SU-DHL-6 (cell line): Measurements from ENCODE around the gene ING4.
A peak's percentile ranks its signal among the peaks of the same experiment; 100 is the strongest.

Source experiments
- H2AFZ ChIP-seq: fragments of 200-600 bp; sonication (generic); 2 replicates; pipeline ENCODE4 v1.6.1; 2014; ENCODE audit warnings: low read depth, mild to moderate bottlenecking, moderate library complexity, mixed read lengths, antibody characterized with exemption, low read length; ENCODE audit not compliant: severe bottlenecking
- H3F3A ChIP-seq: fragments of 200-600 bp; shearing (Covaris generic); 2 replicates; pipeline ENCODE4 v1.6.0; 2016; ENCODE audit warnings: antibody characterized with exemption, mild to moderate bottlenecking; ENCODE audit not compliant: insufficient read depth
- H3K27ac ChIP-seq: fragments of 200-600 bp; sonication (generic); 2 replicates; pipeline ENCODE4 v1.5.1; 2016; ENCODE audit warnings: low read depth, mild to moderate bottlenecking, low read length, moderate library complexity, mixed read lengths
- H3K27me3 ChIP-seq: fragments of 200-600 bp; sonication (generic), shearing (Covaris generic); 2 replicates; pipeline ENCODE4 v1.6.0; 2014; ENCODE audit warnings: mild to moderate bottlenecking, low read length
- H3K36me3 ChIP-seq: fragments of 200-600 bp; sonication (generic); 2 replicates; pipeline ENCODE4 v1.6.1; 2014; ENCODE audit warnings: mild to moderate bottlenecking, low read length, mixed read lengths
- H3K4me2 ChIP-seq: fragments of 300-600, 200-600 bp; shearing (Covaris generic), sonication (generic); 2 replicates; pipeline ENCODE4 v1.6.0; 2014; ENCODE audit warnings: low read length, low read depth, mild to moderate bottlenecking; ENCODE audit not compliant: poor library complexity, severe bottlenecking
- H3K4me3 ChIP-seq: fragments of 200-600 bp; sonication (generic); 2 replicates; pipeline ENCODE4 v1.5.1; 2014; ENCODE audit warnings: antibody characterized with exemption, low read length, mild to moderate bottlenecking, mixed read lengths; ENCODE audit not compliant: insufficient read depth, poor library complexity, severe bottlenecking
- H3K79me2 ChIP-seq: fragments of 200-600 bp; sonication (generic); 2 replicates; pipeline ENCODE4 v1.6.1; 2014; ENCODE audit warnings: mild to moderate bottlenecking, low read length, moderate library complexity; ENCODE audit not compliant: insufficient read depth
- H3K9ac ChIP-seq: fragments of 200-600 bp; sonication (generic); 2 replicates; pipeline ENCODE4 v1.7.0; 2014; ENCODE audit warnings: mild to moderate bottlenecking, low read length
- H3K9me2 ChIP-seq: fragments of 200-600 bp; sonication (generic); replicated peaks from 2 replicates; pipeline ENCODE4 v1.6.1; 2014; ENCODE audit warnings: low read length; ENCODE audit not compliant: insufficient read depth
- H3K9me3 ChIP-seq: fragments of 200-600 bp; sonication (generic); 2 replicates; pipeline ENCODE4 v1.6.1; 2014; ENCODE audit warnings: low read length, mixed read lengths; ENCODE audit not compliant: insufficient read depth
- H4K20me1 ChIP-seq: fragments of 200-600 bp; sonication (generic); 2 replicates; pipeline ENCODE4 v1.6.1; 2014; ENCODE audit warnings: low read depth, mild to moderate bottlenecking, antibody characterized with exemption, low read length, moderate library complexity, mixed read lengths
- EZH2phosphoT487 ChIP-seq: fragments of 200-600 bp; sonication (generic), shearing (Covaris generic); conservative IDR thresholded peaks from 2 replicates; pipeline ENCODE4 v1.6.1; 2018; ENCODE audit warnings: mild to moderate bottlenecking, antibody characterized with exemption, low read length, moderate library complexity, mixed read lengths
- TF ChIP-seq, protein P1 (sequence below): fragments of 200-600 bp; sonication (generic); IDR thresholded peaks from one replicate; pipeline ENCODE4 v1.5.1; 2017; ENCODE audit warnings: antibody characterized with exemption, mild to moderate bottlenecking, low read length, moderate library complexity; ENCODE audit not compliant: insufficient read depth, poor library complexity, severe bottlenecking

ING4 gene

DNA sequence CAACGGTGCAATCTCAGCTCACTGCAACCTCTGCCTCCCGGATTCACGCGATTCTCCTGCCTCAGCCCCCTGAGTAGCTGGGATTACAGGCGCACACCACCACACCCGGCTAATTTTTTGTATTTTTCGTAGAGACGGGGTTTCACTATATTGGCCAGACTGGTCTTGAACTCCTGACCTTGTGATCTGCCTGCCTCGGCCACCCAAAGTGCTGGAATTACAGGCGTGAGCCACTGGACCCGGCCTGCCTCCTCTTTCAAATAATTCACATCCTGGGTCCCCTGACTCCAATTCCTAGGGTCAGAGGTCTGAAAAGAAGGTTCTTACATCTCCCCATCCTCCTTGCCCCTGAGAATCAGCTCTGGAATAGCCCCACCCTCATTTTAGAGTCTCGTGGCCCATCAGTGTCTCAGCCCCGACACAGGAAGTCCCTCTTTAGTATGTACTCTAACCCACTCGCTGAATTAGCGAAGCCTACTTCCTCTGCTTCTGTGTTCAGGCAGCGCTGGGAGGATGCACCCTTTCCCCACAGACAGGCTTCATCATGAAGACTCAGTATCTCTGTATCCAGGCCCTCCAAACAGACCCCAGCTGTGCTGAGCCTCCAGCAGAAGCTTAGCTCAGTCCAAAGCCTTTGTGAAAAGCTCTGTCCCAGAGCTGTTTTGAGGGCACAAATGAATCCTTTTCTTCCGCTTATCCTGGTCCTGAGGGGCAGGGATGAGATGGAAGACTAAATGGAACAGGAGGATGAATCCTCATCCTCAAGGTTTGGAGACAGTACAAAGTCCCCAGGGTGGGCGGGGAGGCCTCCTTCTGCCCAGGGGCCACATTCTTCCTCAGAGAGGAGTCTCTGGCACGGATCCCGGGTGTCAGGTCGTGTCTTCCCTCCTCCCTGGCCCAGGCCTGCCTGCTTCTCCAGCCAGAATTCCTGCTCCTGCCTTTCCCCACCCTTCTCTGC lies 30.6 kb downstream of the ING4 start:
- no peaks in the 10 kb centered on the region for H4K20me1 ChIP-seq
- no peaks in the 10 kb centered on the region for H3K9me2 ChIP-seq
- peak overlapping the region; percentile 72 for H3K9ac ChIP-seq
- H3K27me3 ChIP-seq, result no peaks in the 10 kb centered on the region
- peak overlapping the region; percentile 79 for H3K4me2 ChIP-seq
- H3K27ac ChIP-seq, result peak overlapping the region; percentile 91
- H3F3A ChIP-seq, result peaks cover 11% of the 10 kb centered on the region
- TF ChIP-seq EZH2phosphoT487, result no peak
- TF ChIP-seq, protein P1, sequence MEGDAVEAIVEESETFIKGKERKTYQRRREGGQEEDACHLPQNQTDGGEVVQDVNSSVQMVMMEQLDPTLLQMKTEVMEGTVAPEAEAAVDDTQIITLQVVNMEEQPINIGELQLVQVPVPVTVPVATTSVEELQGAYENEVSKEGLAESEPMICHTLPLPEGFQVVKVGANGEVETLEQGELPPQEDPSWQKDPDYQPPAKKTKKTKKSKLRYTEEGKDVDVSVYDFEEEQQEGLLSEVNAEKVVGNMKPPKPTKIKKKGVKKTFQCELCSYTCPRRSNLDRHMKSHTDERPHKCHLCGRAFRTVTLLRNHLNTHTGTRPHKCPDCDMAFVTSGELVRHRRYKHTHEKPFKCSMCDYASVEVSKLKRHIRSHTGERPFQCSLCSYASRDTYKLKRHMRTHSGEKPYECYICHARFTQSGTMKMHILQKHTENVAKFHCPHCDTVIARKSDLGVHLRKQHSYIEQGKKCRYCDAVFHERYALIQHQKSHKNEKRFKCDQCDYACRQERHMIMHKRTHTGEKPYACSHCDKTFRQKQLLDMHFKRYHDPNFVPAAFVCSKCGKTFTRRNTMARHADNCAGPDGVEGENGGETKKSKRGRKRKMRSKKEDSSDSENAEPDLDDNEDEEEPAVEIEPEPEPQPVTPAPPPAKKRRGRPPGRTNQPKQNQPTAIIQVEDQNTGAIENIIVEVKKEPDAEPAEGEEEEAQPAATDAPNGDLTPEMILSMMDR, result no peak
- H3K79me2 ChIP-seq, result peaks cover 9% of the 10 kb centered on the region; the same call in 1 of the 2 replicates
- H3K4me3 ChIP-seq, result peak overlapping the region; percentile 53
- no peaks in the 10 kb centered on the region for H3K9me3 ChIP-seq
- no peaks in the 10 kb centered on the region for H3K36me3 ChIP-seq
- no peak overlapping the region for H2AFZ ChIP-seq

DNA sequence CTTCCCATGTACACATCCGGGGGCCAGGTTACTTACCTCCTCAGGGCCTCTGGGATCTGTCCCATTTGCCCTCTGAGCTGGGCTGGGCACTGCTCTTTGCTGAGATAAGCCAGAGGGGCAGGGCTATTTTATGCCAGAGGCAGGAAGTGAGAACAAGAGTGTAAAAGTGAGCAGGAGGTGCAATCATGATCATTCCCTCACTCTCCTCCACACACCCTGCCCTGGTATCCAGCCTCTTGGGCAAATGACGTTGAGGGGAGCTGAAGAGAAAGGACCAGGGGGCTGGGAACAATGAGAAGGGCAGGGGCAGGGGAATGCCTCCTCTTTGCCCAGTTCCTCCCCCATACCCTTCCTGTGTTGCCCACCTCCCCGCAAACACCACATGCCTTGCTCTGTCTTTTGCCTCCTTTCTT lies 31.4 kb downstream of the ING4 start:
- H3K27ac ChIP-seq, result peak overlapping the region; percentile 91

DNA sequence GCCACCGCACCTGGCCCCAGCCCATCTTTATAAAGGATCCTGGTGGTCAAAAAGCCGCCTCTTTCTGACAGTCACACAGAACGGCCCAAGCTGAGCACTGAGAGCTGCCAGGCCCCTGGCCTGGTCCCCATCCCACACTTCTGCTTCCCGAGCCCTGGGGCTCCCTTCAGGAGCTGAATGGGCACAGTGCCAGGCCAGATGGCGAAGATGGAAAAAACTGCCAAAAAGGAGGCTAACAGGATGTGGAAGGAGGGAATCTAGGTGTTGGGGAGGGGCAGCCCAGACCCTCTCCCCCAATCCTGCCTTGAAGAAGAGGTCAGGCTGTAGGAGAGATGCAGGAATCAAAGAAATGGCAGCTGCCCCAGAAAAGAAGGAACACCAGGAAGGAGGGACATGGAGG lies 32.2 kb downstream of the ING4 start:
- no peak overlapping the region for H2AFZ ChIP-seq
- H4K20me1 ChIP-seq, result no peaks in the 10 kb centered on the region
- peaks cover 9% of the 10 kb centered on the region; the same call in 1 of the 2 replicates for H3K79me2 ChIP-seq
- peak overlapping the region; percentile 53 for H3K4me3 ChIP-seq
- TF ChIP-seq EZH2phosphoT487, result no peak
- TF ChIP-seq, protein P1, result no peak
- no peaks in the 10 kb centered on the region for H3K9me3 ChIP-seq
- peak overlapping the region; percentile 79 for H3K4me2 ChIP-seq
- H3F3A ChIP-seq, result peaks cover 23% of the 10 kb centered on the region
- H3K9me2 ChIP-seq, result no peaks in the 10 kb centered on the region
- H3K27me3 ChIP-seq, result no peaks in the 10 kb centered on the region
- no peaks in the 10 kb centered on the region for H3K36me3 ChIP-seq
- peak overlapping the region; percentile 72 for H3K9ac ChIP-seq
- peak overlapping the region; percentile 91 for H3K27ac ChIP-seq

More for the DNA sequence above, 31.4 kb downstream of the ING4 start:
- no peak for TF ChIP-seq EZH2phosphoT487
- TF ChIP-seq, protein P1, result no peak
- Histone ChIP-seq H3K9me2 (no peaks in the 10 kb centered on the region), H3K4me2 (peak overlapping the region; percentile 79), H2AFZ (no peak overlapping the region), H3K79me2 (peaks cover 9% of the 10 kb centered on the region; the same call in 1 of the 2 replicates), H3F3A (peaks cover 19% of the 10 kb centered on the region), H4K20me1 (no peaks in the 10 kb centered on the region), H3K4me3 (peak overlapping the region; percentile 53), H3K27me3 (no peaks in the 10 kb centered on the region), H3K36me3 (no peaks in the 10 kb centered on the region), H3K9me3 (no peaks in the 10 kb centered on the region), H3K9ac (peak overlapping the region; percentile 72)
